GM12875 (cell line): ENCODE measurements around the gene OSBPL10.

Source experiments
- H3K4me3 ChIP-seq: one replicate; pipeline ENCODE4 v1.5.1; 2011; ENCODE audit warnings: low read depth, low read length, control low read depth
- TF ChIP-seq, protein P1 (sequence below): IDR thresholded peaks from 2 replicates; pipeline ENCODE4 v1.5.1; 2011; ENCODE audit warnings: low read depth, mild to moderate bottlenecking, control low read depth, inconsistent platforms, low read length, moderate library complexity, borderline replicate concordance; ENCODE audit not compliant: insufficient read depth

OSBPL10 gene

DNA sequence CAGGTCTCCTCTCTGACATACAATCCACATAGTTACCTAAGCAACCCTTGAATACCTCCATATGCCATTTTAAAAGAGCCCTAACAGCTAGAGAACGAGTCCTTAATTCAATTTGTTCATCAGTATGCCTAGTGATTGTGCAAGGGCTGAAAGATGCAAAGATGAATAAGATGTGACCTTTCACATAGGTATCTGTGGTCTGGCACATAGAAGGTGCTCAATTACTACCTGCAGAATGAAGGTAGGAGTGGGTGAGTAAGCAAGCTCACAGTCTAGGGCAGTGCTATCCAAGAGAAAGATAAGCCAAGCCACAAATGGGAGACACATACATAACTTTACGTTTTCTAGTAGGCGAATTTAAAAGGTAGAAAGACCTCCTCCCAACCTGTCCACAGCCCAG is 157.9 kb downstream of the OSBPL10 start:
- H3K4me3 ChIP-seq: no peak overlapping the region
- TF ChIP-seq, protein P1, sequence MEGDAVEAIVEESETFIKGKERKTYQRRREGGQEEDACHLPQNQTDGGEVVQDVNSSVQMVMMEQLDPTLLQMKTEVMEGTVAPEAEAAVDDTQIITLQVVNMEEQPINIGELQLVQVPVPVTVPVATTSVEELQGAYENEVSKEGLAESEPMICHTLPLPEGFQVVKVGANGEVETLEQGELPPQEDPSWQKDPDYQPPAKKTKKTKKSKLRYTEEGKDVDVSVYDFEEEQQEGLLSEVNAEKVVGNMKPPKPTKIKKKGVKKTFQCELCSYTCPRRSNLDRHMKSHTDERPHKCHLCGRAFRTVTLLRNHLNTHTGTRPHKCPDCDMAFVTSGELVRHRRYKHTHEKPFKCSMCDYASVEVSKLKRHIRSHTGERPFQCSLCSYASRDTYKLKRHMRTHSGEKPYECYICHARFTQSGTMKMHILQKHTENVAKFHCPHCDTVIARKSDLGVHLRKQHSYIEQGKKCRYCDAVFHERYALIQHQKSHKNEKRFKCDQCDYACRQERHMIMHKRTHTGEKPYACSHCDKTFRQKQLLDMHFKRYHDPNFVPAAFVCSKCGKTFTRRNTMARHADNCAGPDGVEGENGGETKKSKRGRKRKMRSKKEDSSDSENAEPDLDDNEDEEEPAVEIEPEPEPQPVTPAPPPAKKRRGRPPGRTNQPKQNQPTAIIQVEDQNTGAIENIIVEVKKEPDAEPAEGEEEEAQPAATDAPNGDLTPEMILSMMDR: no peak

DNA sequence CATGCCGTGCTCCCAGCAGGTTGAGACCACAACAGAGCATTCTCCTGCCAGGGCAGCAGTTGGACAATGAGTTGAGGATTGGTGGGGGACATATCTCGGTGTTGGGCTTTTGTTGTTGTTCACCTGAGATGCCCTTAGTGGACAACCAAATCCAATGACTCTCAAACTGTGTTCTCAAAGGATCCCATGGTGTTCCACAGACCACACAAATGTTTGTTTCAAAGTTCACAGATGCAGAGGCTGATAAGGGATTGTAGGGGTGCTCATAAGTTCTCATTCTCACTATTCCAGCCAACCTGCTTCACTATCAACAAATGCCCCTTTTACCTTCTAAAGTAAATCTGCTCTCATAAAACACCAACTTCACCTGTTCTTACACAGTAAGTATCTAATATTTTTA is 159.9 kb downstream of the OSBPL10 start:
- no peak overlapping the region for H3K4me3 ChIP-seq
- TF ChIP-seq, protein P1: no peak

DNA sequence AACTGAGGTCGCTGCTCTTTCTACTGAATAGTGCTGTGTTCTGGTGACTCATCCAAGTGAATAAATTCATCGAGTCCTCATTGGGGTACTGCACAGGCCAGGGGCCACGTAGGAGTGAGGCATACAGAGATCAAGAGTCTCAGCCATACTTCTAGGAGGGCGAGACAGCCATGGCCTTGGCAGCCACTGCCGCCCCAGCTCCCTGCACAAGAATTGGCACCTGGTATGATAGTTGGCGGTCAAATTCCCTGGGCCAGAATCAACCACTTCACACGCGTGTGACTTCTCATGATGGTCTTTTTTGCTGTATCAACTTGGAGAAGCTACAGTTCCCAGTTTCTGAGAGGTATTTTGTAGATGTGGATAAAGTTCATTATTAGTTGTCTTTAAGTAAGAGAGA is 161.6 kb downstream of the OSBPL10 start:
- H3K4me3 ChIP-seq: no peak overlapping the region
- TF ChIP-seq, protein P1: no peak

DNA sequence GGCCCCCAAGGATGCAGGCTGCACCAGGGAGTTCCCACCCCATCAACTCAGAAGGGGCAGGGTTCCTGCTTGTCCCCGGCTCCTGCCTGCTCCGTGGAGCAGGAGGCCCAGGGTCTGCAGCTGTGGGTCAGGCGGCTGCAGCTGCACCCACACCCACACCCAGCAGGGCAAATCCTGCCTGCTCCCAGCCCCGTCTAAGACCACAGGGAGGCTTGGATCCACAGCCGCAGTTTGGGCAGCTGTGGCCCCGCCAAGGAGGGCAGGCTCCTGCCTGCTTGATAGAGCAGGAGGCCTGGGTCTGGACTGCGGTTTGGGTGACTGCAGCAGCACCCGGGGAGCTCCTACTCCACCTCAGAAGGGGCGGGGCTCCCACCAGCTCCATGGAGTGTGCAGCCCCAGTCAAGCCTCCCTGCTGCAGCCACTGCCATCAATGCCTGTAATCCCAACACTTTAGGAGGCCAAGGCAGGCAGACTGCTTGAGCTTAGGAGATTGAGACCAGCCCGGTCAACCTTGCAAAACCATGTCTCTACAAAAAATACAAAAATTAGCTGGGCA is 163.6 kb downstream of the OSBPL10 start:
- H3K4me3 ChIP-seq: no peak overlapping the region
- TF ChIP-seq, protein P1: no peak

DNA sequence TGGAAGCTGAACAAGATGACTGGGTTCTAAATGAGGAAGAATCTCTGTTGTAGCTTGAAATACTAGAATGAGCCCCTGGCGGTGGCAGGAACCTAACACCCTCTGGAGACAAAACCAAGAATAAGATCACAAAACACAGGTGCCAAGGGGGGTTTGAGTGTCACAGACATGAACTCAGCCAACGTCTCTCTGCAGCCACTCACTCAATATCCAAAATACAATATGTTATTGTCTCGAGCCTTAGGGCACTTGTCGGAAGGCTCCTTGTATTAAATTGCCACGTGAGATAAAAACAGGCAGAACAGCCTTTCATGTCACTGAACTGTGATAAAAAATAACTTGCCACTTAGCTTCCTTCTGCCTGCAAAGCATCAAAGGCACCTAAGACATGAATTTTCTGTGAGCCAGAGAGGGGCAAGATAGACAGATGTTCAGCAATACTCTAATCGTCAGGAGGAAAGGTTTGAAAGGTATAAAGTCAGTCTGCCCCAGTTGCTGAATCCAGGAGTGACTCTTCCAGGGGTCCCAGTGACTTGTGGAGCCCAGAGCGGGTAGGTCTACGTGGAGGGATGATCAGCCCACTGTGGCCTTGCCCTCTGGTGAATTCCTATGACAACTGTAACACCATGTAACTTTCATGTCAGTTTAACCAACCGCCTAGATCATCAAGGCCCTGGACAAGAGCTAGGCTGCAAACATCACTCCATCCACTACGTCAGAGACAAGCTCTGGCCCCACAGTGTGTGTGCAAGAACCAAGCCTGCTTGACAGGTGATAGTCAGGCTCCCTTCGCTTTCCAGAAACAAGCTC is 165.2 kb downstream of the OSBPL10 start:
- TF ChIP-seq, protein P1: no peak
- no peak overlapping the region for H3K4me3 ChIP-seq

DNA sequence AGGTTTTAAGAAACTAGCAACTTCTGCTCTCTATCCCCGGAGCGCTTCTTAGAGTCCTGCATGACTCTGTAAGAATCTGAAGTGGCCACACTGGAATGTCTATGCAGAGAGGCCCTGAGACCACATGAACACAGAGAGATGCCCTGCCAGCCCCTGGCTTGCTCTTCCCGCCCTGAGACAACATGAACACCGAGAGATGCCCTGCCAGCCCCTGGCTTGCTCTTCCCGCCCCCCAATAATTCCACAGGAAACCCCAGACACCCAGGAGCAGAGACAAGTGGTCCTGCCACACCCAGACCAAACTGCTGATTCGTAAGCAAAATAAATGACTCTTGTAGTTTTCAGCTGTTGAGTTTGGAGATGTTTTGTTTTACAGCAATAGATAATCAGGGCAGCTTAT is 166.1 kb downstream of the OSBPL10 start:
- TF ChIP-seq, protein P1: no peak
- no peak overlapping the region for H3K4me3 ChIP-seq

DNA sequence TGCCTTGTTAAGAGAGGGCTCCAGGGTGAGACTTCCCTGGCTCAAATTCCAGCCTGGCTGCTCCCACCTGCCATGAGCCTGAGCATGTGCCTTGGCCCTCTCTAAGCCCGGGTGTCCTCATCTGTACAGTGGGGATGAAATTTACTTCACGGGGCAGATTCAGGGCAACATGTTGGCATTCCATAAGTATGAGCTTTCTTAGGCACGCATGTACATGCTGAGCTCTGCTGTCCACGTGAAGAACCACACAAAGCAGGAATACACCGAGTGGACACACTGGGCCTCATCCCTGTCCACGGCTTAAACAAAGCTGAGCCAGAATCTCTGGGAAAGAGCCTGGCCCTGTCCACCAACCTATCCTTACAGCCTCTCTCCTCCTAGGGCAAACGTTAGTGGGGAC is 167.4 kb downstream of the OSBPL10 start:
- TF ChIP-seq, protein P1: no peak
- H3K4me3 ChIP-seq: no peak overlapping the region
